Neural crest cell (in vitro differentiated cells): ENCODE measurements around the gene RSBN1L. TPM values are rescaled to one million over a fixed set of nuclear protein-coding genes. Genes with fewer than 3 reads are reported as not detected.
A peak's percentile ranks its signal among the peaks of the same experiment; 100 is the strongest.

Source experiments
- DNase-seq: peaks from one replicate; pipeline ENCODE4 v3.0.0; 2021; ENCODE audit warnings: low read depth, mixed read lengths, low spot score
- H3K27ac Mint-ChIP-seq: one replicate; pipeline ENCODE4 v1.8.0; 2021; ENCODE audit warnings: mild to moderate bottlenecking, mixed read lengths; ENCODE audit not compliant: unreplicated experiment
- H3K27me3 Mint-ChIP-seq: 2 replicates; pipeline ENCODE4 v1.8.0; 2021; ENCODE audit warnings: low read depth, mild to moderate bottlenecking, mixed read lengths
- H3K36me3 Mint-ChIP-seq: 2 replicates; pipeline ENCODE4 v1.8.0; 2021; ENCODE audit warnings: low read depth, mild to moderate bottlenecking, mixed read lengths
- H3K4me1 Mint-ChIP-seq: 2 replicates; pipeline ENCODE4 v1.8.0; 2021; ENCODE audit warnings: mixed read lengths
- H3K4me3 Mint-ChIP-seq: one replicate; pipeline ENCODE4 v1.8.0; 2021; ENCODE audit warnings: mild to moderate bottlenecking, mixed read lengths
- H3K9me3 Mint-ChIP-seq: 2 replicates; pipeline ENCODE4 v1.8.0; 2021; ENCODE audit warnings: mixed read lengths
- total RNA-seq: library from RNA; stranded (reverse); gene quantifications from 2 replicates; pipeline ENCODE4 v1.2.1, GENCODE V29; 2021
- TF ChIP-seq, protein P1 (sequence below): fragments of 200-600 bp; sonication (generic); conservative IDR thresholded peaks from 2 replicates; pipeline ENCODE4 v1.5.0; 2021; ENCODE audit warnings: antibody characterized with exemption, mild to moderate bottlenecking

Gene RSBN1L
- total RNA-seq, 1 donor from 2014 or later: 23.6 TPM

DNA sequence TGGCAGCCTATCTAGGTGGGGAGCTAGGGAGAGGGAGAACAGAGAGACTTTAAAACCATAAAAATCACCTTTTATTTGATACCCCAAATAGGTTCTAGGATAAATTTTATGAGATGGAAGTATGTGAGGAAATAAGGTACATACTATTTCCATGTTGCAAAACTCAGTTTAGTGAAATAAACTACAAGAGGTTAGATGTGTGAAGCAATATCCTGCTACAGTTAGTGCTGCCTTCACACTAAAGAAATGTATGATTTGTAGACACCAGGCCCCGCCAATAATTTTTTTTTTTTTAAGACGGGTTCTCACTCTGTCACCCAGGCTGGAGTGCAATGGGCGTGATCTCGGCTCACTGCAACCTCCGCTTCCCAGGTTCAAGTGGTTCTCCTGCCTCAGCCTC lies 34.4 kb upstream of the RSBN1L start:
- H3K4me3 Mint-ChIP-seq: no peak overlapping the region
- TF ChIP-seq, protein P1, sequence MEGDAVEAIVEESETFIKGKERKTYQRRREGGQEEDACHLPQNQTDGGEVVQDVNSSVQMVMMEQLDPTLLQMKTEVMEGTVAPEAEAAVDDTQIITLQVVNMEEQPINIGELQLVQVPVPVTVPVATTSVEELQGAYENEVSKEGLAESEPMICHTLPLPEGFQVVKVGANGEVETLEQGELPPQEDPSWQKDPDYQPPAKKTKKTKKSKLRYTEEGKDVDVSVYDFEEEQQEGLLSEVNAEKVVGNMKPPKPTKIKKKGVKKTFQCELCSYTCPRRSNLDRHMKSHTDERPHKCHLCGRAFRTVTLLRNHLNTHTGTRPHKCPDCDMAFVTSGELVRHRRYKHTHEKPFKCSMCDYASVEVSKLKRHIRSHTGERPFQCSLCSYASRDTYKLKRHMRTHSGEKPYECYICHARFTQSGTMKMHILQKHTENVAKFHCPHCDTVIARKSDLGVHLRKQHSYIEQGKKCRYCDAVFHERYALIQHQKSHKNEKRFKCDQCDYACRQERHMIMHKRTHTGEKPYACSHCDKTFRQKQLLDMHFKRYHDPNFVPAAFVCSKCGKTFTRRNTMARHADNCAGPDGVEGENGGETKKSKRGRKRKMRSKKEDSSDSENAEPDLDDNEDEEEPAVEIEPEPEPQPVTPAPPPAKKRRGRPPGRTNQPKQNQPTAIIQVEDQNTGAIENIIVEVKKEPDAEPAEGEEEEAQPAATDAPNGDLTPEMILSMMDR: no peak
- no peaks in the 10 kb centered on the region for H3K4me1 Mint-ChIP-seq
- H3K27ac Mint-ChIP-seq: no peak overlapping the region
- peaks cover 3% of the 10 kb centered on the region for H3K36me3 Mint-ChIP-seq
- no peaks in the 10 kb centered on the region for H3K9me3 Mint-ChIP-seq
- no peaks in the 10 kb centered on the region for H3K27me3 Mint-ChIP-seq
- no peak for DNase-seq

DNA sequence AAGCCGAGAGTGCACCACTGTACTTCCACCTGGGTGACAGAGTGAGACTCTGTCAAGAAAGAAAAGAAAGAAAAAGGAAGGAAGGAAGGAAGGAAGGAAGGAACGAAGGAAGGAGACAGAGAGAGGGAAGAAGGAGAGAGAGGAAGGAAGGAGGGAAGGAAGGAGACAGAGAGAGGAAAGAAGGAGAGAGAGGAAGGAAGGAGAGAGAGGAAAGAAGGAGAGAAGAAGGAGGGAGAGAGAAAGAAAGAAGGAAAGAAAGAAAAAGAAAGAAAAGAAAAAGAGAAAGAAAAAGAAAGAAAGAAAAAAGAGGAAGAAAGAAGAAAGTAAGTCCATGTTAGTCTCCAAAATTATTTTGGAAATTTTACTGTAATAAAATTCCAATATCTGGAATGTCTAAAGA lies 33.4 kb upstream of the RSBN1L start:
- no peak overlapping the region for H3K27ac Mint-ChIP-seq
- TF ChIP-seq, protein P1: no peak
- no peaks in the 10 kb centered on the region for H3K4me1 Mint-ChIP-seq
- no peaks in the 10 kb centered on the region for H3K9me3 Mint-ChIP-seq
- H3K4me3 Mint-ChIP-seq: no peak overlapping the region
- no peak for DNase-seq
- no peaks in the 10 kb centered on the region for H3K36me3 Mint-ChIP-seq
- no peaks in the 10 kb centered on the region for H3K27me3 Mint-ChIP-seq

DNA sequence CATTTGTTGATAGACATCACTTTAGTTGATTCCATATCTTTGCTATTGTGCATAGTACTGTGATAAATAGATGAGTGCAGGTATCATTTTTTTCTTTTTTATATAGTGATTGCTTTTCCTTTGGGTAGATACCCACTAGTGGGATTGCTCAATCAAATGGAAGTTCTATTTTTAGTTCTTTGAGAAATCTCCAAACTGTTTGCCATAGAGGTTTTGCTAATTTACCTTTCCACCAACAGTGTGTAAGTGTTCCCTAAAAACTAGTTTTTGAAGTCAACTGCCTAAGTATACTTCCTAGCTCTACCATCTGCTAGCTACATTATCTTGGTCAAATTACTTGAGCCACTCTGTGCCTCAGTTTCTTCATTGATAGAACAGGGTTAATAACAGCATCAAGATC lies 31.5 kb upstream of the RSBN1L start:
- no peaks in the 10 kb centered on the region for H3K4me1 Mint-ChIP-seq
- no peaks in the 10 kb centered on the region for H3K36me3 Mint-ChIP-seq
- no peak for DNase-seq
- H3K27me3 Mint-ChIP-seq: no peaks in the 10 kb centered on the region
- TF ChIP-seq, protein P1: no peak
- H3K9me3 Mint-ChIP-seq: no peaks in the 10 kb centered on the region
- H3K4me3 Mint-ChIP-seq: no peak overlapping the region
- no peak overlapping the region for H3K27ac Mint-ChIP-seq

DNA sequence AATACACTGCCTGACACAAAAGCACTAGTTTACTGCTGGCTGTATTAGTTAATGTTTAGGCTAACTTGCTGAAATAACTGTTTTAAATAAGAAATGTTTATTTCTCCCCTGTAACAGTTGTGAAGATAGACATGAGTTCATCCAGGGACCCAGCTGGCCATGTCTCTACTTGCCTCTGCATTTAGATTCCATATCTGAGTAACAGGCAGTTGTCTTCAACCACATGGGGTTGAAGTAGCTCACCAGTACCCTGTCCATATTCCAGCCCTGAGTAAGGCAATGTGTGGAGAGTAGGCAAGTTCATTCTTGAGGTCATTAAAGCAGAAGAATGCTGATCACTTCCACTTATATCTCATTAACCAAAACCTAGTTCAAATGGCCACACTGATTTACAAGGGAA lies 31.1 kb upstream of the RSBN1L start:
- no peak for DNase-seq
- no peaks in the 10 kb centered on the region for H3K36me3 Mint-ChIP-seq
- no peaks in the 10 kb centered on the region for H3K4me1 Mint-ChIP-seq
- H3K4me3 Mint-ChIP-seq: no peak overlapping the region
- no peaks in the 10 kb centered on the region for H3K9me3 Mint-ChIP-seq
- TF ChIP-seq, protein P1: no peak
- no peaks in the 10 kb centered on the region for H3K27me3 Mint-ChIP-seq
- H3K27ac Mint-ChIP-seq: no peak overlapping the region

DNA sequence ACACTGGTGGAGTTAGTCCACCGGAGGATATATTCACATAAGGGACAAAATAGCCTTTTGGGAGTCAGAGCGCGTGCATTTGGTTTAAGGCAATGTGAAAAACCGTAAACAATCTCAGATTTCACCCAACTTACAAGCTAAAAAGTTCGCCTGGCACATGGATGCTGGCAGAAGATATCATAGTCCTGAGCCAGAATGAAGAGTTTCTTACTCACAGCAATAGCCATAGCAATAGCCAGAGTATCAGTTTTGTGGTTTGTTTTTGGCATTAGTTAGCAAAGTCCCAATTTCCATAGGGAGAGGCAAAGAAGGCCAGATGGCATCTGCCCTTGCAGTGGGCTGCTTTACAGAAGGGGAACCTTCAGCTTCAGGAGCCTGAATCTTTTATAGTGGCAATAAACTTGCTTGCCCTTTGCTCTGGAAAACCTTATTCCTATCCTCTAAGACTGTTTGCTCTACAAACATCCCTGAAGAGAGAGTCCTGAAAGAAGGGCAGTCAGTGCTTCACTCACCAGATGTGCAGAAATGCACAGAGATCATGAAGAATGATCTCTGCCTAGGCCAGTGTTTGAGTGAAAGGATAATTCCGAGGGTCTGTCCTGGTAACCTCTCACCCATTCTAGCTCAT lies 28.7 kb upstream of the RSBN1L start:
- no peaks in the 10 kb centered on the region for H3K4me1 Mint-ChIP-seq
- H3K9me3 Mint-ChIP-seq: no peaks in the 10 kb centered on the region
- peak overlapping the region; percentile 20 for H3K27ac Mint-ChIP-seq
- no peaks in the 10 kb centered on the region for H3K27me3 Mint-ChIP-seq
- TF ChIP-seq, protein P1: no peak
- no peak overlapping the region for H3K4me3 Mint-ChIP-seq
- no peaks in the 10 kb centered on the region for H3K36me3 Mint-ChIP-seq
- DNase-seq: no peak
